WTC11 (cell line): ENCODE results near the gene RSBN1L.

ENCODE experiments used
- CBFB ChIP-seq: sonication (generic); formaldehyde crosslinking; IDR thresholded peaks from 2 replicates; pipeline ENCODE4 v1.8.1; 2022; ENCODE audit warnings: mild to moderate bottlenecking, low read depth, missing genetic modification reagents
- CTCF ChIP-seq: fragments of 200-600 bp; IDR thresholded peaks from 2 replicates; pipeline ENCODE4 v1.8.0; 2022; ENCODE audit warnings: antibody characterized with exemption
- E2F1 ChIP-seq: sonication (generic); formaldehyde crosslinking; IDR thresholded peaks from 2 replicates; pipeline ENCODE4 v1.8.0; 2022; ENCODE audit warnings: mild to moderate bottlenecking, missing genetic modification reagents
- FOXJ3 ChIP-seq: sonication (generic); formaldehyde crosslinking; IDR thresholded peaks from 2 replicates; pipeline ENCODE4 v1.9.0; 2021; ENCODE audit warnings: missing genetic modification reagents, mild to moderate bottlenecking, borderline replicate concordance
- GABPB1 ChIP-seq: sonication (generic); formaldehyde crosslinking; IDR thresholded peaks from 2 replicates; pipeline ENCODE4 v1.8.1; 2023; ENCODE audit warnings: mild to moderate bottlenecking, missing genetic modification reagents
- HMGA2 ChIP-seq: fragments of 250-450 bp; sonication (Bioruptor Pico); IDR thresholded peaks from 2 replicates; pipeline ENCODE4 v1.4.0; 2021; ENCODE audit warnings: mild to moderate bottlenecking, moderate library complexity
- KAT7 ChIP-seq: sonication (generic); formaldehyde crosslinking; IDR thresholded peaks from 2 replicates; pipeline ENCODE4 v1.8.1; 2023; ENCODE audit warnings: missing genetic modification reagents, mild to moderate bottlenecking, borderline replicate concordance
- NR1H2 ChIP-seq: sonication (generic); formaldehyde crosslinking; IDR thresholded peaks from 2 replicates; pipeline ENCODE4 v1.9.0; 2021; ENCODE audit warnings: mild to moderate bottlenecking, moderate library complexity, missing genetic modification reagents
- PREB ChIP-seq: sonication (generic); formaldehyde crosslinking; IDR thresholded peaks from 2 replicates; pipeline ENCODE4 v1.8.1; 2022; ENCODE audit warnings: mild to moderate bottlenecking, missing genetic modification reagents, moderate library complexity, borderline replicate concordance
- SP1 ChIP-seq: sonication (generic); formaldehyde crosslinking; conservative IDR thresholded peaks from 2 replicates; pipeline ENCODE4 v1.8.1; 2022; ENCODE audit warnings: missing genetic modification reagents
- TEAD1 ChIP-seq: sonication (generic); formaldehyde crosslinking; IDR thresholded peaks from 2 replicates; pipeline ENCODE4 v1.8.0; 2022; ENCODE audit warnings: mild to moderate bottlenecking, missing genetic modification reagents
- ZNF232 ChIP-seq: sonication (generic); formaldehyde crosslinking; IDR thresholded peaks from 2 replicates; pipeline ENCODE4 v1.8.0; 2022; ENCODE audit warnings: mild to moderate bottlenecking, missing genetic modification reagents
- ZSCAN18 ChIP-seq: fragments of 250-450 bp; sonication (Bioruptor Pico); IDR thresholded peaks from 2 replicates; pipeline ENCODE4 v2.1.2; 2022; ENCODE audit warnings: mild to moderate bottlenecking, moderate library complexity

GRCh38 chr7:77738871-77739270 lies 42.6 kb downstream of the RSBN1L start:
- TF ChIP-seq CTCF: no peak
- TF ChIP-seq HMGA2 (CRISPR knock-in tag): no peak
- no peak for TF ChIP-seq E2F1
- no peak for TF ChIP-seq PREB (CRISPR knock-in tag)
- no peak for TF ChIP-seq NR1H2 (CRISPR knock-in tag)
- no peak for TF ChIP-seq ZNF232 (CRISPR knock-in tag)
- no peak for TF ChIP-seq ZSCAN18 (CRISPR knock-in tag)
- no peak for TF ChIP-seq SP1 (CRISPR knock-in tag)
- no peak for TF ChIP-seq CBFB (CRISPR knock-in tag)
- no peak for TF ChIP-seq TEAD1 (CRISPR knock-in tag)
- no peak for TF ChIP-seq FOXJ3 (CRISPR knock-in tag)
- no peak for TF ChIP-seq GABPB1 (CRISPR knock-in tag)
- TF ChIP-seq KAT7 (CRISPR knock-in tag): no peak
